ENCODE data around the gene RAB31. TPM values are rescaled to one million over a fixed set of nuclear protein-coding genes. Genes with fewer than 3 reads are reported as not detected.

Gene RAB31
- total RNA-seq, 1 donor from 2014 or later: 47.7 TPM

GRCh38 chr18:9839853-9840252, 131.8 kb downstream of the RAB31 start:
- FAIRE-seq: no peak

GRCh38 chr18:9841752-9842151, 133.7 kb downstream of the RAB31 start:
- no peak for FAIRE-seq

More at GRCh38 chr18:9839853-9840252, 131.8 kb downstream of the RAB31 start:
- Histone ChIP-seq H3K4me3 (ENCODE audit: low read depth, low read length) (no peak overlapping the region), H3K27me3 (ENCODE audit: control insufficient read depth, insufficient read depth, low read length) (no peaks in the 10 kb centered on the region), H3K36me3 (ENCODE audit: control insufficient read depth, insufficient read depth, low read length) (peaks cover 6% of the 10 kb centered on the region)
- DNase-seq (ENCODE audit: low read depth): no peak
- no peak for TF ChIP-seq CTCF (IDR thresholded peaks at IDR 0.05; ENCODE audit: insufficient read depth, low read length, severe bottlenecking)

GRCh38 chr18:9842448-9842847, 134.3 kb downstream of the RAB31 start:
- FAIRE-seq (no peak), DNase-seq (ENCODE audit: low read depth) (no peak)
- Histone ChIP-seq H3K27me3 (ENCODE audit: control insufficient read depth, insufficient read depth, low read length) (no peaks in the 10 kb centered on the region), H3K4me3 (ENCODE audit: low read depth, low read length) (no peak overlapping the region), H3K36me3 (ENCODE audit: control insufficient read depth, insufficient read depth, low read length) (peaks cover 6% of the 10 kb centered on the region)
- no peak for TF ChIP-seq CTCF (IDR thresholded peaks at IDR 0.05; ENCODE audit: insufficient read depth, low read length, severe bottlenecking)

More at GRCh38 chr18:9841752-9842151, 133.7 kb downstream of the RAB31 start:
- DNase-seq (ENCODE audit: low read depth): no peak
- Histone ChIP-seq H3K36me3 (ENCODE audit: control insufficient read depth, insufficient read depth, low read length) (peaks cover 6% of the 10 kb centered on the region), H3K4me3 (ENCODE audit: low read depth, low read length) (no peak overlapping the region), H3K27me3 (ENCODE audit: control insufficient read depth, insufficient read depth, low read length) (no peaks in the 10 kb centered on the region)
- no peak for TF ChIP-seq CTCF (IDR thresholded peaks at IDR 0.05; ENCODE audit: insufficient read depth, low read length, severe bottlenecking)

GRCh38 chr18:9845256-9845655, 137.2 kb downstream of the RAB31 start:
- no peak for TF ChIP-seq CTCF (IDR thresholded peaks at IDR 0.05; ENCODE audit: insufficient read depth, low read length, severe bottlenecking)
- Histone ChIP-seq H3K4me3 (ENCODE audit: low read depth, low read length) (no peak overlapping the region), H3K27me3 (ENCODE audit: control insufficient read depth, insufficient read depth, low read length) (no peaks in the 10 kb centered on the region), H3K36me3 (ENCODE audit: control insufficient read depth, insufficient read depth, low read length) (no peaks in the 10 kb centered on the region)
- FAIRE-seq (no peak), DNase-seq (ENCODE audit: low read depth) (no peak)

GRCh38 chr18:9846162-9846925, 138.2 kb downstream of the RAB31 start:
- no peak for DNase-seq (ENCODE audit: low read depth)

More at GRCh38 chr18:9846162-9846925, 138.2 kb downstream of the RAB31 start:
- no peak for TF ChIP-seq CTCF (IDR thresholded peaks at IDR 0.05; ENCODE audit: insufficient read depth, low read length, severe bottlenecking)
- no peak for FAIRE-seq
- no peak overlapping the region for H3K4me3 ChIP-seq (ENCODE audit: low read depth, low read length)
- H3K36me3 ChIP-seq (ENCODE audit: control insufficient read depth, insufficient read depth, low read length): no peaks in the 10 kb centered on the region
- H3K27me3 ChIP-seq (ENCODE audit: control insufficient read depth, insufficient read depth, low read length): no peaks in the 10 kb centered on the region
